ENCODE measurements around the gene TTLL7. TPM values are rescaled to one million over a fixed set of nuclear protein-coding genes. Genes with fewer than 3 reads are reported as not detected.

The TTLL7 gene
- total RNA-seq, 1 experiment from 2014 or later: 6.6 TPM

DNA sequence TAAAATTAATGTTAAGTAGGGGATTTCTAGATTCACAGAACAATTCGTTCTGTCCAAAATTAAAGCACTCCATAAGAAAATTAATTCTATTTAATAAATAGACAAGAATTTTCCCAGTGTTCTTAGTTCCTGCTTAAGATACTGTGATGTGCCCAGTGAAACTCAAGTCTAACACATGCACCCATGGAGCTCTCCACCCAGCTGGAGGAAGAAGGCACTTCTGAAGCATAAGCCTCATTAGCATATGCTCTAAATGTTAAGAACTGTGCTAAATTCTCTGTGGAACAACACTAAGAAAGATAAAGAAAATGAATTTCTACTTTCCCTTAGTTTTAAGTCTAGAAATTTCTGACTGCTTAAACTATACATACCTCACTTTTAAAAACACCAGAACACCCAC, 71.2 kb downstream of the TTLL7 start:
- no peaks in the 10 kb centered on the region for H3K9me3 ChIP-seq (ENCODE audit: control insufficient read depth, low read depth, low read length)
- no peak overlapping the region for H4K5ac ChIP-seq (ENCODE audit: insufficient read length, low read depth, low read length)
- Mint-ChIP-seq H3K4me1 (peaks cover 12 to 17% of the 10 kb centered on the region in 2 experiments), H3K27me3 (ENCODE audit: low read depth) (no peaks in the 10 kb centered on the region), H3K9me3 (no peaks in the 10 kb centered on the region), H3K4me3 (no peak overlapping the region), H3K36me3 (ENCODE audit: insufficient read depth in 1 of 3, low read depth in 3 of 3) (no peaks in the 10 kb centered on the region), H3K27ac (no peak overlapping the region)
- H3K27me3 ChIP-seq (ENCODE audit: insufficient read depth, low read length): no peaks in the 10 kb centered on the region
- no peak overlapping the region for H2BK120ac ChIP-seq (ENCODE audit: low read depth, low read length, poor library complexity, severe bottlenecking)
- DNase-seq: no peak
- no peak overlapping the region for H3K4me2 ChIP-seq (ENCODE audit: insufficient read depth, insufficient read length, low read length)
- H3K79me2 ChIP-seq (ENCODE audit: insufficient read depth, low read length): no peaks in the 10 kb centered on the region
- H2AK5ac ChIP-seq (ENCODE audit: insufficient read length, low read length): no peak overlapping the region
- no peak overlapping the region for H3K18ac ChIP-seq (ENCODE audit: insufficient read length, low read depth, low read length)
- no peak overlapping the region for H3K27ac ChIP-seq (ENCODE audit: insufficient read length, low read depth, low read length)
- no peak overlapping the region for H2AFZ ChIP-seq (ENCODE audit: low read length)
- peaks cover 2% of the 10 kb centered on the region; the same call in 1 of the 2 replicates for H3K4me1 ChIP-seq (ENCODE audit: insufficient read depth, low read length)
- TF ChIP-seq, protein P1, sequence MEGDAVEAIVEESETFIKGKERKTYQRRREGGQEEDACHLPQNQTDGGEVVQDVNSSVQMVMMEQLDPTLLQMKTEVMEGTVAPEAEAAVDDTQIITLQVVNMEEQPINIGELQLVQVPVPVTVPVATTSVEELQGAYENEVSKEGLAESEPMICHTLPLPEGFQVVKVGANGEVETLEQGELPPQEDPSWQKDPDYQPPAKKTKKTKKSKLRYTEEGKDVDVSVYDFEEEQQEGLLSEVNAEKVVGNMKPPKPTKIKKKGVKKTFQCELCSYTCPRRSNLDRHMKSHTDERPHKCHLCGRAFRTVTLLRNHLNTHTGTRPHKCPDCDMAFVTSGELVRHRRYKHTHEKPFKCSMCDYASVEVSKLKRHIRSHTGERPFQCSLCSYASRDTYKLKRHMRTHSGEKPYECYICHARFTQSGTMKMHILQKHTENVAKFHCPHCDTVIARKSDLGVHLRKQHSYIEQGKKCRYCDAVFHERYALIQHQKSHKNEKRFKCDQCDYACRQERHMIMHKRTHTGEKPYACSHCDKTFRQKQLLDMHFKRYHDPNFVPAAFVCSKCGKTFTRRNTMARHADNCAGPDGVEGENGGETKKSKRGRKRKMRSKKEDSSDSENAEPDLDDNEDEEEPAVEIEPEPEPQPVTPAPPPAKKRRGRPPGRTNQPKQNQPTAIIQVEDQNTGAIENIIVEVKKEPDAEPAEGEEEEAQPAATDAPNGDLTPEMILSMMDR (conservative IDR thresholded peaks at IDR 0.05): no peak
- no peak overlapping the region for H3K9ac ChIP-seq (ENCODE audit: extremely low read depth, insufficient read length, low read length)
- H3K79me1 ChIP-seq (ENCODE audit: insufficient read depth, low read depth, low read length, poor library complexity, severe bottlenecking): no peaks in the 10 kb centered on the region
- no peaks in the 10 kb centered on the region for H3K23me2 ChIP-seq (ENCODE audit: insufficient read length, low read depth, low read length, poor library complexity, severe bottlenecking)
- no peak overlapping the region for H2BK15ac ChIP-seq (ENCODE audit: low read depth, low read length)
- no peak overlapping the region for H3K56ac ChIP-seq (ENCODE audit: insufficient read length, low read depth, low read length)
- no peak overlapping the region for H3K4ac ChIP-seq (ENCODE audit: low read depth, low read length)
- H3T11ph ChIP-seq (ENCODE audit: low read length): no peak overlapping the region
- no CpG with 5 or more reads among the region's 1 CpG for WGBS (ENCODE audit: extremely low coverage, insufficient read length, low lambda C conversion rate)
- no peak overlapping the region for H3K23ac ChIP-seq (ENCODE audit: insufficient read length, low read depth, low read length)
- H2BK20ac ChIP-seq (ENCODE audit: low read depth, low read length, poor library complexity, severe bottlenecking): no peak overlapping the region
- no peak overlapping the region for H4K91ac ChIP-seq (ENCODE audit: insufficient read length, low read depth, low read length)
- H2BK5ac ChIP-seq (ENCODE audit: insufficient read length, low read length): no peak overlapping the region
- no peak overlapping the region for H4K8ac ChIP-seq (replicated peaks; ENCODE audit: insufficient read length, low read depth, low read length)
- no peak overlapping the region for H2BK12ac ChIP-seq (ENCODE audit: insufficient read length, low read depth, low read length)
- H4K20me1 ChIP-seq (ENCODE audit: control insufficient read depth, insufficient read depth, insufficient read length): no peaks in the 10 kb centered on the region
- no peak overlapping the region for H3K14ac ChIP-seq (ENCODE audit: insufficient read depth, low read length)
